Measurements from ENCODE around the gene SLC12A8. TPM values are rescaled to one million over a fixed set of nuclear protein-coding genes. Genes with fewer than 3 reads are reported as not detected.
A peak's percentile ranks its signal among the peaks of the same experiment; 100 is the strongest.

SLC12A8 gene
- total RNA-seq, 4 donors from 2014 or later: 0.26 to 4.7 (median 0.58) TPM; not detected in 1

DNA sequence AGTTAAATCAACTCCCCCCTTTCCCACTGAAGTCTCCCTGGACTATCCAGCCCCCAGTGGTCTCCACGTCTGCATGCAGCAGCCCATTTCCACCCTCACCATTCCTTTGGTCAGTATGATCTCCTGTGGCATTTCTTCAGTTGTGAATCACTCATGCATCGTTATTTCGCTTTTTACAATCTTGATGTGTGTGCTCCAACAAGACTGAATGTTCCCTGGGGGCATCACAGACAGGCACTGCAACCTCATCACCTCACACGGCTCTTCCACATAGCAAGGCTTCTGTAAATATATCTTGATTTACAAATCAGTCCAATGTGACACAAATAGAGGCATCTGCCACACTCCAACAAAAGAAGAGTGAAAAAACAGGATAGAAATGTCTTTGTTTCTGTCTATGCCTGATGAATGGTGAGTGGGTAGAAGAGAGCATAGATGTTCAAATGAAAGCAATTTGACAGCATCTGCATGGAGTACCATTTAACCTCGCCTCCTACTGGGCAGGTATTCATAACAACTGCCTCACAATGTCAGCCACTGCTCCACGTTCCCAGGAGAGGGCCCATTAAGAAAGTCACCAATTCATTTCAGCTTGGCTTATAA lies 162.0 kb downstream of the SLC12A8 start:
- Histone ChIP-seq H3K27ac (no peak overlapping the region), H3K4me1 (peaks cover 4 to 8% of the 10 kb centered on the region in 2 donors), H3K27me3 (no peaks in the 10 kb centered on the region), H3K36me3 (no peaks in the 10 kb centered on the region), H3K9me3 (no peaks in the 10 kb centered on the region), H3K4me3 (no peak overlapping the region)
- intact Hi-C loops (cut with DNase I; ENCODE audit: low total_unique reads): no loop called here
- no peak for TF ChIP-seq POLR2A (IDR thresholded peaks at IDR 0.05)
- TF ChIP-seq, protein P1, sequence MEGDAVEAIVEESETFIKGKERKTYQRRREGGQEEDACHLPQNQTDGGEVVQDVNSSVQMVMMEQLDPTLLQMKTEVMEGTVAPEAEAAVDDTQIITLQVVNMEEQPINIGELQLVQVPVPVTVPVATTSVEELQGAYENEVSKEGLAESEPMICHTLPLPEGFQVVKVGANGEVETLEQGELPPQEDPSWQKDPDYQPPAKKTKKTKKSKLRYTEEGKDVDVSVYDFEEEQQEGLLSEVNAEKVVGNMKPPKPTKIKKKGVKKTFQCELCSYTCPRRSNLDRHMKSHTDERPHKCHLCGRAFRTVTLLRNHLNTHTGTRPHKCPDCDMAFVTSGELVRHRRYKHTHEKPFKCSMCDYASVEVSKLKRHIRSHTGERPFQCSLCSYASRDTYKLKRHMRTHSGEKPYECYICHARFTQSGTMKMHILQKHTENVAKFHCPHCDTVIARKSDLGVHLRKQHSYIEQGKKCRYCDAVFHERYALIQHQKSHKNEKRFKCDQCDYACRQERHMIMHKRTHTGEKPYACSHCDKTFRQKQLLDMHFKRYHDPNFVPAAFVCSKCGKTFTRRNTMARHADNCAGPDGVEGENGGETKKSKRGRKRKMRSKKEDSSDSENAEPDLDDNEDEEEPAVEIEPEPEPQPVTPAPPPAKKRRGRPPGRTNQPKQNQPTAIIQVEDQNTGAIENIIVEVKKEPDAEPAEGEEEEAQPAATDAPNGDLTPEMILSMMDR (IDR thresholded peaks at IDR 0.05): no peak
- DNase-seq: no peak

DNA sequence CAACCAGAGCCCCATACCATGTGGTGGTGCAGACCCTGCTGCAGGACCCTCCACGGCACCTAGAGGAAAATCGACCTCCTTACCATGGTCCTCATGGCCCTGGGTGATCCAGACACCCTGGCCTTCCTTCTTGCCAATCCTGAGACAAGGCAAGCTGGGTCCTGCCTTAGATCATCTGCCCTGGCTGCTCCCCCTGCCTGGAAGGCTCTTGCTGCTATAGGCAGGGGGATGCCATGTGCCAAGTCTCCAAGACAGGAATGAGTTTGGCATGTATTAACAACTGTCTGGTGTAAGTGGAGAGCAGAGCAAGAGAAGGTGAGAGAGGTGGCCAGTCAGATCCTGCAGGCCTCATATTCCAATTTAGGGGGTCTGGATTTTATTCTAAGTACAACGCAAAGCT lies 164.3 kb downstream of the SLC12A8 start:
- Histone ChIP-seq H3K9me3 (no peaks in the 10 kb centered on the region), H3K4me3 (no peak overlapping the region), H3K36me3 (no peaks in the 10 kb centered on the region), H3K4me1 (peaks cover 8 to 14% of the 10 kb centered on the region in 2 donors), H3K27ac (peak overlapping the region in 1 of 2 donors; percentile 5), H3K27me3 (no peaks in the 10 kb centered on the region)
- intact Hi-C loops (cut with DNase I; ENCODE audit: low total_unique reads): no loop called here
- TF ChIP-seq, protein P1 (IDR thresholded peaks at IDR 0.05): no peak
- TF ChIP-seq POLR2A (IDR thresholded peaks at IDR 0.05): no peak
- DNase-seq: no peak

DNA sequence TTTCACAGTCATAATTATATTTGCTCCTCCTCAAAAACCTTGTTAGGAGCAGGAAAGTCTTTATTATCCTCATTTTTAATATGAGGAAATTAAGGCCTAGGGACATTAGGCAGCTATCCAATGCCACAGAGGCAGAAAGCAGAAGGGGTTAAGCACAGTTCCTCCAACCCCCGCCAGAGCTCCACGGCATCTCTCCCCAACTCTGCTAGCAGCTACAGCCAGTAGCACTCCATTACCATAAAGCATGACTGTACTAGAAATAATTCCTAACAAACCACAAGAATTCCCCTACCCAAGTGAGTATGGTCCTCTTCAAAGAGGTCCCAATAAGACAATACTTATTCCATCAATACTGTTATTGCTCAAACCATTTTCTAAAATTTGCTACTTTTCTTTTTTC lies 166.6 kb downstream of the SLC12A8 start:
- H3K4me1 ChIP-seq: peaks cover 5 to 6% of the 10 kb centered on the region in 2 donors
- no peak for DNase-seq
- H3K36me3 ChIP-seq: no peaks in the 10 kb centered on the region
- H3K9me3 ChIP-seq: no peaks in the 10 kb centered on the region
- H3K27ac ChIP-seq: peak overlapping the region in 1 of 2 donors; percentile 84
- intact Hi-C loops (cut with DNase I; ENCODE audit: low total_unique reads): no loop called here
- TF ChIP-seq POLR2A (IDR thresholded peaks at IDR 0.05): no peak
- TF ChIP-seq, protein P1 (IDR thresholded peaks at IDR 0.05): no peak
- H3K4me3 ChIP-seq: no peak overlapping the region
- no peaks in the 10 kb centered on the region for H3K27me3 ChIP-seq

DNA sequence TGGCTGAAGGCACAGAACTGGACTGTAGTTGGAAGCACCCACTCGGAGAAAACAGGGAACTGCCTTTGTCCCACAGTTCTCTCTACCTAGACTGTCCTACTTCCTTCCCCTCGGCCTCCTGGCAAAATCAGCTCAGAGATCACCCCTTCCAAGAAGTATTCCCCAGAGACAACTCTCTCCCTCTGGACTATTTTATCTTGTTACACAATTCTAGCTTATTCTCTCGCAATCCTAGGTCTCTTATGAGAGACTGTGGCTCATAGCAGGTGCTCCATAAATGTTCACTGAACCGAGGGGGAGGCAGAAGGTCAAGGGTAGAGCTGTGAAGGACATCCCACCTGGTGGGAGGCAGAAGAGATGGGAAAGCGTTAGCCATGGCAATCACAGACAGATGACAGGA lies 167.4 kb downstream of the SLC12A8 start:
- Histone ChIP-seq H3K27ac (peak overlapping the region; percentile 84 to 86), H3K27me3 (no peaks in the 10 kb centered on the region), H3K4me3 (no peak overlapping the region), H3K9me3 (no peaks in the 10 kb centered on the region), H3K4me1 (peaks cover 5 to 6% of the 10 kb centered on the region in 2 donors), H3K36me3 (no peaks in the 10 kb centered on the region)
- TF ChIP-seq, protein P1 (IDR thresholded peaks at IDR 0.05): no peak
- no peak for TF ChIP-seq POLR2A (IDR thresholded peaks at IDR 0.05)
- intact Hi-C loops (cut with DNase I; ENCODE audit: low total_unique reads): no loop called here
- no peak for DNase-seq

DNA sequence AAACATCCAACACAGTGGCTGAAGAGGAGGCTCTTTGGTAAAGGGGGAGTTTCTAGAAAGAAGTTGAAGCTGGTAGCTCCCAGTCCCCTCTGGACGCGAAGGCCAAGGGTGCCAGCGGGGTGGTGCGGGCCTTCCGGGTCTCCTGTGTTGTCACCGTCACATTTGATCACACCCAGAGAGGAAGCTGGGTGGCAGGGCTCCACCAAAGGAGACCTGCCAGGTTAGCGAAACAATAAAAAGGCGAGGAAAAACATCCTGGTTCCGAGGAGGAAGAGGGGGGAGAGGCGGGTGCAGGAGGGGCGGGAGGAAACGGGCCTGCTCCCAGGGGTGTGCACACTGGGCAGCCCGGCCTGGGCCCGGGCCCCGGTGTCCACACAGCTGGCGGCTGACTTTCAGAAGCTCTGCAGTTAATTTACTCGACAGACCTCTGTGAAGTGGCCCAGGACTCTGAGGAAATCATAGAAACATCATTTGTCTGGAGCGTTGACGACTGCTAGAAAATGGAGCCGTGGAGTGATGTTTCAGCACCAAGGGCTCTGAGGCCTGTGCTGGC lies 168.9 kb downstream of the SLC12A8 start:
- H3K4me1 ChIP-seq: peaks cover 5 to 6% of the 10 kb centered on the region in 2 donors
- H3K4me3 ChIP-seq: no peak overlapping the region
- H3K27ac ChIP-seq: peak overlapping the region; percentile 84 to 86
- no peaks in the 10 kb centered on the region for H3K27me3 ChIP-seq
- no peaks in the 10 kb centered on the region for H3K36me3 ChIP-seq
- peak; percentile 43 to 61 for DNase-seq
- intact Hi-C loops (cut with DNase I; ENCODE audit: low total_unique reads): no loop called here
- no peaks in the 10 kb centered on the region for H3K9me3 ChIP-seq
- TF ChIP-seq, protein P1 (IDR thresholded peaks at IDR 0.05): no peak
- TF ChIP-seq POLR2A (IDR thresholded peaks at IDR 0.05): no peak
